Lung (tissue), 12 donors: Measurements from ENCODE around the gene LRFN5. TPM values are rescaled to one million over a fixed set of nuclear protein-coding genes. Genes with fewer than 3 reads are reported as not detected.

Experiments
- ATAC-seq: fragments of 200-7000 bp; cut with Tn5 transposase; one replicate; pipeline ENCODE4 v1.9.1; 2020; ENCODE audit warnings: moderate number of reproducible peaks; ENCODE audit not compliant: insufficient read depth, low FRiP score
- DNase-seq, 3 donors: peaks; one replicate each; pipeline ENCODE4 v3.0.0-alpha.2; 2013 to 2017
- H3K27ac ChIP-seq, 2 donors: one replicate each; pipeline ENCODE4 v1.5.1; 2013; ENCODE audit warnings: mild to moderate bottlenecking in 2 of 2, moderate library complexity in 2 of 2, control low read depth in 1 of 2, inconsistent platforms in 1 of 2, low read depth in 1 of 2, low read length in 1 of 2
- H3K27me3 ChIP-seq, 3 donors: one replicate each; pipeline ENCODE4 v1.5.1; 2013; ENCODE audit warnings: low read length in 2 of 3; ENCODE audit not compliant: control insufficient read depth in 3 of 3, insufficient read depth in 3 of 3
- H3K36me3 ChIP-seq, 4 donors: one replicate each; pipeline ENCODE4 v1.5.1; 2013; ENCODE audit warnings: low read length in 4 of 4, mild to moderate bottlenecking in 1 of 4, moderate library complexity in 1 of 4; ENCODE audit not compliant: control insufficient read depth in 4 of 4, insufficient read depth in 4 of 4
- H3K4me1 ChIP-seq, 5 donors: one replicate each; pipeline ENCODE4 v1.5.1; 2013; ENCODE audit warnings: low read length in 5 of 5, mild to moderate bottlenecking in 2 of 5, moderate library complexity in 1 of 5; ENCODE audit not compliant: control insufficient read depth in 5 of 5, insufficient read depth in 5 of 5
- H3K4me3 ChIP-seq: one replicate; pipeline ENCODE4 v1.5.1; 2013; ENCODE audit warnings: mild to moderate bottlenecking, control low read depth, moderate library complexity
- H3K9ac ChIP-seq, 2 donors: one replicate each; pipeline ENCODE4 v1.5.1; 2013; ENCODE audit warnings: low read length in 2 of 2, control low read depth in 1 of 2; ENCODE audit not compliant: insufficient read depth in 1 of 2
- H3K9me3 ChIP-seq, 4 donors: one replicate each; pipeline ENCODE4 v1.5.1; 2013; ENCODE audit warnings: low read length in 3 of 4, mild to moderate bottlenecking in 1 of 4, moderate library complexity in 1 of 4; ENCODE audit not compliant: control insufficient read depth in 4 of 4, insufficient read depth in 3 of 4
- WGBS, 2 donors: extraction: QIAGEN DNeasy Blood & Tissue Kit; methylation state at CpG; one replicate each; pipeline ENCODE4 v1.1.7; 2013; 5-methylcytosine and 5-hydroxymethylcytosine counted together
- polyA plus RNA-seq, 2 donors: library from polyadenylated mRNA; stranded (reverse); fragments of 200-250 nt; gene quantifications; one replicate each; pipeline ENCODE4 v1.2.1, GENCODE V29; 2013
- total RNA-seq, 2 donors: library from RNA; depleted of rRNA in 1 of 2; stranded (reverse); fragments of >200 nt in 1 of 2; gene quantifications; one replicate each; pipeline ENCODE4 v1.2.1, GENCODE V29; 2014 to 2021
- TF ChIP-seq, protein P1 (sequence below): IDR thresholded peaks from 2 replicates; pipeline ENCODE4 v1.5.1; 2012; ENCODE audit warnings: mild to moderate bottlenecking; ENCODE audit errors: control extremely low read depth, extremely low read depth
- donor health status: control.
- donor health status: control.
- donor health status: Bipolar disorder and iron deficiency.
- donor health status: healthy.
- donor health status: DM: yes; HTN: yes; CAD: no.

The LRFN5 gene
- total and polyA plus RNA-seq, 4 donors: 0.40 to 12.6 (median 1.2) TPM

DNA sequence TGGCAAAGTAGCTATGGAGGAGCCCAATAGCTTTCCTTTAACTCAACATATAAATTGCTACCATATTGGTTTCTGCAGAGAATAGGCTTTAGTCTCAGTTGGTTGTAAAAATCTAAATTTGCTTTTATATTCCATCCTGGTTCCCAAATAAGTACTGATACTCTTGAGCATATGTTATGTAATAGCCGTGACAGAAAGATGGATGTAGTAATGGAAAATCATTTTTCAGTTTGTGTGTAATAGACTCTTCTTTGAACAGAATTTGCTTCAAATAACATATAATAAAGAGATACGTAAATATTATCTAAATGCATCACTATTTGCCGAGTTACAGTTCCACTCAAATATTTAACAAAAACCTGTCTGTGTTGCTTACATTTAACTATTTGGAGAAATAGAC, 271.6 kb downstream of the LRFN5 start:
- TF ChIP-seq, protein P1, sequence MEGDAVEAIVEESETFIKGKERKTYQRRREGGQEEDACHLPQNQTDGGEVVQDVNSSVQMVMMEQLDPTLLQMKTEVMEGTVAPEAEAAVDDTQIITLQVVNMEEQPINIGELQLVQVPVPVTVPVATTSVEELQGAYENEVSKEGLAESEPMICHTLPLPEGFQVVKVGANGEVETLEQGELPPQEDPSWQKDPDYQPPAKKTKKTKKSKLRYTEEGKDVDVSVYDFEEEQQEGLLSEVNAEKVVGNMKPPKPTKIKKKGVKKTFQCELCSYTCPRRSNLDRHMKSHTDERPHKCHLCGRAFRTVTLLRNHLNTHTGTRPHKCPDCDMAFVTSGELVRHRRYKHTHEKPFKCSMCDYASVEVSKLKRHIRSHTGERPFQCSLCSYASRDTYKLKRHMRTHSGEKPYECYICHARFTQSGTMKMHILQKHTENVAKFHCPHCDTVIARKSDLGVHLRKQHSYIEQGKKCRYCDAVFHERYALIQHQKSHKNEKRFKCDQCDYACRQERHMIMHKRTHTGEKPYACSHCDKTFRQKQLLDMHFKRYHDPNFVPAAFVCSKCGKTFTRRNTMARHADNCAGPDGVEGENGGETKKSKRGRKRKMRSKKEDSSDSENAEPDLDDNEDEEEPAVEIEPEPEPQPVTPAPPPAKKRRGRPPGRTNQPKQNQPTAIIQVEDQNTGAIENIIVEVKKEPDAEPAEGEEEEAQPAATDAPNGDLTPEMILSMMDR: no peak
- no peak overlapping the region for H3K27ac ChIP-seq
- no peak overlapping the region for H3K9ac ChIP-seq
- no peak overlapping the region for H3K4me3 ChIP-seq
- peaks cover 0 to 8% (median 0%) of the 10 kb centered on the region in 5 donors for H3K4me1 ChIP-seq
- DNase-seq (no peak), ATAC-seq (no peak)
- H3K36me3 ChIP-seq: no peaks in the 10 kb centered on the region
- 89 to 92% methylated on average over 3 of the region's 3 CpGs for WGBS, 2 donors
- no peaks in the 10 kb centered on the region for H3K9me3 ChIP-seq
- H3K27me3 ChIP-seq: no peaks in the 10 kb centered on the region

DNA sequence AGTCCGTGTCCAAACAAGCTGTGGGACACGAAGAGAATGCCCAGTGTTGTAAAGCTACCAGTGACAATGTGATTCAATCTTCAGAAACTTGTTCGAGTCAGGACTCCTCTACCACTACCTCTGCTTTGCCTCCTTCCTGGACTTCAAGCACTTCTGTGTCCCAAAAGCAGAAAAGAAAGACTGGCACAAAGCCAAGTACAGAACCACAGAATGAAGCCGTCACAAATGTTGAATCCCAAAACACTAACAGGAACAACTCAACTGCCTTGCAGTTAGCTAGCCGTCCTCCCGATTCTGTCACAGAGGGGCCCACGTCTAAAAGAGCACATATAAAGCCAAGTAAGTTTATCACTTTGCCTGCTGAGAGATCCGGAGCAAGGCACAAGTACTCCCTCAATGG, 284.9 kb downstream of the LRFN5 start:
- WGBS, 2 donors: 59 to 71% methylated on average over 8 of the region's 8 CpGs
- H3K9ac ChIP-seq: no peak overlapping the region
- TF ChIP-seq, protein P1: no peak
- no peaks in the 10 kb centered on the region for H3K9me3 ChIP-seq
- H3K36me3 ChIP-seq: no peaks in the 10 kb centered on the region
- peak in 2 of 3 donors; percentile 18 to 29 for DNase-seq
- H3K27ac ChIP-seq: no peak overlapping the region
- H3K27me3 ChIP-seq: no peaks in the 10 kb centered on the region
- H3K4me1 ChIP-seq: peaks cover 0 to 14% (median 0%) of the 10 kb centered on the region in 5 donors
- no peak overlapping the region for H3K4me3 ChIP-seq
- ATAC-seq: no peak

DNA sequence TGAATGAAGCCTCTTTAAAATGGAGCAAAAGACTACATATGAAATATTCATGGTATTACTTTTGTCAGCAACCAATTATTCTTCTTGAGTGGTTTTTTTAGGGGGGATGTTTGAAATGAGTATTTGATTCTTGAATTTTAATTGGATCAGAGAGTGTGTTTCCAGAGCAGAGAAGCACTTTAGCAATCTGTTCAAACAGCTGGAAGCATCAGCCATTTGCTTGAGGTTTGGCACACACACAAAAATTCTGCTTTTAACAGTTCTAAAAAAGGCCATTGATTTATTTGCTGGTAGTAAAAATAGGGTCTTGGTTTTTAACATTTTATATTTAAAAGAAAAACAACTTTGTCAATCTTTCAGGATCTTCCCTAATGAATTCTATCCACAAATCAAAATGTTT, 292.7 kb downstream of the LRFN5 start:
- no peak overlapping the region for H3K9ac ChIP-seq

DNA sequence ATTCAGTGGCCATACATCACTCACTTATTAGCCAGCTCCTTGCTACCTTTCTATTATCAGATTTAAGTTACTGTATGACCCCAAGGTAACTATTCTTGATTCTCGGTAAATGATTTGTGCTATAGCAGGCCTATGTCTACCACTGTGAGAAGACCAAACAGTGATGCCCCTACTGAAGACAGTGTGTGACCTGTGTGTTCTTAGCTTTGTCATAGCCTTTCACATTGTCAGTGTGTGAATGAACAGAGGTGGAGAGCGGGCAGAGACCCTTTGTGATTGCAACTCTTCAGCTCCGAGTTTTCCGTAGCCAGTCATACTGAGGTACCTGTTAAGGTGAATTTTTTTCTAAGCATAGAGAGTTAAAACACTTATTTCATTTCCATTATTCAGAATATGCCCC, 294.0 kb downstream of the LRFN5 start:
- ATAC-seq (no peak), DNase-seq (no peak)
- no peaks in the 10 kb centered on the region for H3K27me3 ChIP-seq
- no peak overlapping the region for H3K27ac ChIP-seq
- no peaks in the 10 kb centered on the region for H3K36me3 ChIP-seq
- H3K9ac ChIP-seq: no peak overlapping the region
- TF ChIP-seq, protein P1: no peak
- peaks cover 0 to 1% (median 0%) of the 10 kb centered on the region in 4 donors for H3K9me3 ChIP-seq
- H3K4me3 ChIP-seq: no peak overlapping the region
- no peaks in the 10 kb centered on the region for H3K4me1 ChIP-seq
- WGBS, 2 donors: 86 to 96% methylated on average over 4 of the region's 4 CpGs

More for the DNA sequence above, 292.7 kb downstream of the LRFN5 start:
- no peaks in the 10 kb centered on the region for H3K9me3 ChIP-seq
- H3K36me3 ChIP-seq: no peaks in the 10 kb centered on the region
- no peaks in the 10 kb centered on the region for H3K4me1 ChIP-seq
- H3K27ac ChIP-seq: no peak overlapping the region
- DNase-seq: peak in 2 of 3 donors; percentile 33 to 61
- no peak overlapping the region for H3K4me3 ChIP-seq
- ATAC-seq: no peak
- no peaks in the 10 kb centered on the region for H3K27me3 ChIP-seq
- TF ChIP-seq, protein P1: no peak
